Measurements from ENCODE around the gene HNRNPLL. TPM values are rescaled to one million over a fixed set of nuclear protein-coding genes. Genes with fewer than 3 reads are reported as not detected.

HNRNPLL gene
- total RNA-seq, 2 donors from 2014 or later, result 41.6 to 58.7 TPM

DNA sequence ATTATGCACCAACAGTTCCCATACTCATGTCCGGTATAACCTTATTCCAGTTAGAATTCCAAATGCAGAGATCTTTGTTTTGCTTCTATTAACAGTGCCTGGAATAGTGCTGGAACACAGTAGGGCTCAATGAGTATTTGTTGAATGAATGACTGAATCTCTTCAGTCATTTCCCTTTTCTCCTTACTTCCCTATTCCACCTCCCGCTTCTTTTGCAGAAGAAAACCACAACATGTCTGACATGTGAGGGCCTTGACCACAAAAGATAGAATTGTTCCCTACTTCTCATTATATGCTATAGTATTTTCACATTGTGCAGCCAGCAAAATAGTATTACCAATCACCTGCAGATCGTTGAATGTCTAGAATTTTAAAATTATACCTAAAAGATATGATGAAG lies 19.5 kb upstream of the HNRNPLL start:
- H3K4me3 ChIP-seq, result no peak overlapping the region
- no peaks in the 10 kb centered on the region for H3K9me3 ChIP-seq
- no peak overlapping the region for H3K27ac ChIP-seq
- H3K4me1 ChIP-seq, result no peaks in the 10 kb centered on the region
- H3K36me3 ChIP-seq, result no peaks in the 10 kb centered on the region
- intact Hi-C loops (cut with DNase I), result no loop called here
- no peak for DNase-seq
- no peak overlapping the region for H3K9ac ChIP-seq (ENCODE audit: low read depth in 2 of 2, low read length in 2 of 2)
- TF ChIP-seq, protein P1, sequence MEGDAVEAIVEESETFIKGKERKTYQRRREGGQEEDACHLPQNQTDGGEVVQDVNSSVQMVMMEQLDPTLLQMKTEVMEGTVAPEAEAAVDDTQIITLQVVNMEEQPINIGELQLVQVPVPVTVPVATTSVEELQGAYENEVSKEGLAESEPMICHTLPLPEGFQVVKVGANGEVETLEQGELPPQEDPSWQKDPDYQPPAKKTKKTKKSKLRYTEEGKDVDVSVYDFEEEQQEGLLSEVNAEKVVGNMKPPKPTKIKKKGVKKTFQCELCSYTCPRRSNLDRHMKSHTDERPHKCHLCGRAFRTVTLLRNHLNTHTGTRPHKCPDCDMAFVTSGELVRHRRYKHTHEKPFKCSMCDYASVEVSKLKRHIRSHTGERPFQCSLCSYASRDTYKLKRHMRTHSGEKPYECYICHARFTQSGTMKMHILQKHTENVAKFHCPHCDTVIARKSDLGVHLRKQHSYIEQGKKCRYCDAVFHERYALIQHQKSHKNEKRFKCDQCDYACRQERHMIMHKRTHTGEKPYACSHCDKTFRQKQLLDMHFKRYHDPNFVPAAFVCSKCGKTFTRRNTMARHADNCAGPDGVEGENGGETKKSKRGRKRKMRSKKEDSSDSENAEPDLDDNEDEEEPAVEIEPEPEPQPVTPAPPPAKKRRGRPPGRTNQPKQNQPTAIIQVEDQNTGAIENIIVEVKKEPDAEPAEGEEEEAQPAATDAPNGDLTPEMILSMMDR (IDR thresholded peaks at IDR 0.05), result no peak
- H3K27me3 ChIP-seq, result no peaks in the 10 kb centered on the region

DNA sequence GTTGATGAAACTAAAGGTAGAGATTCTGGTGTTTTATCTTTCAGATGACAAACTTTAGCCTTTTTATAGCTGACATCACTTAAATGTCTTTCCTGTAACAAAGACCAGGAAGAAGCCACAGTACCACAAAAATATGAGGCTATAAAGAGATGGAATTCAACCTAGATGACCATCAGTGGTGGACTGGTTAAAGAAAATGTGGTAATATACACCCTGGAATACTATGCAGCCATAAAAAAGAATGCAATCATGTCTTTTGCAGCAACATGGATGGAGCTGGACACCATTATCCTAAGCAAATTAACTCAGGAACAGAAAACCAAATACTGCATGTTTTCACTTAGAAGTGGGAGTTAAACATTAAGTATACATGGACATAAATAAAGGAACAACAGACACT lies 18.3 kb upstream of the HNRNPLL start:
- no peaks in the 10 kb centered on the region for H3K4me1 ChIP-seq
- intact Hi-C loops (cut with DNase I), result no loop called here
- H3K9ac ChIP-seq (ENCODE audit: low read depth in 2 of 2, low read length in 2 of 2), result no peak overlapping the region
- H3K4me3 ChIP-seq, result no peak overlapping the region
- TF ChIP-seq, protein P1 (IDR thresholded peaks at IDR 0.05), result no peak
- H3K9me3 ChIP-seq, result no peaks in the 10 kb centered on the region
- H3K36me3 ChIP-seq, result no peaks in the 10 kb centered on the region
- no peak overlapping the region for H3K27ac ChIP-seq
- no peaks in the 10 kb centered on the region for H3K27me3 ChIP-seq
- no peak for DNase-seq

DNA sequence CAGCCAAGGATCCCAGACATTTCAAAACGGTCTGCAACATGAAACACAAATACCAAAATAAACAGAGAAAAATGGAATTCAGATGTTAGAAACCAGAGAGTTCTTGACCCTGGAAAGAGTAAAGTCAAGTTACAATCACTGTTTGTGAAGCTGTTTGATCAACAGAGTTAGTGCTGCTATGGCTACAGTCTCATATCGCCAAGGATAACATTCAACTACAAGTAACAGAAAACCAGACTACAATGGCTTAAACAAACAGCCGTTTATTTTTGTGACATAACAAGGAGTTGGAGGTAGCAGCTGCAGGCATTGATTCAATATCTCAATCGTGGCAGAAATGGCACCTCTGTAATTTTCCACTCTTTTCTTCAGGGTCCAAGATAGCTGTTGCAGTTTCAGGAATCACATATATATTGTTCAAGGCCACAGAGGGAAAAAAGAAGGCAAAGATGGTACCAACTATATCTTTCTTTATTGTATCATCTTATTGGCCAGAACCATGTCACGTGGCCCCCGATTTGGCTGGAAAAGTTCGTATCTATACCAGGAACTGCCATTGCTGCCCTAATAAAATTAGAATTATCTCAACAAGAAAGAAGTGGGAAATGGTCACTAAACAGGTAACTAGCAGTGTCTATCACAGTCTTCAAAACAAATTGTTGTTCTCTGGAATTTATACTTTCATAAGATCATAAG lies 17.7 kb upstream of the HNRNPLL start:
- Histone ChIP-seq H3K27ac (no peak overlapping the region), H3K4me3 (no peak overlapping the region), H3K9me3 (no peaks in the 10 kb centered on the region), H3K4me1 (no peaks in the 10 kb centered on the region), H3K27me3 (no peaks in the 10 kb centered on the region), H3K36me3 (no peaks in the 10 kb centered on the region), H3K9ac (ENCODE audit: low read depth in 2 of 2, low read length in 2 of 2) (no peak overlapping the region)
- DNase-seq, result no peak
- intact Hi-C loops (cut with DNase I), result no loop called here
- TF ChIP-seq, protein P1 (IDR thresholded peaks at IDR 0.05), result no peak

DNA sequence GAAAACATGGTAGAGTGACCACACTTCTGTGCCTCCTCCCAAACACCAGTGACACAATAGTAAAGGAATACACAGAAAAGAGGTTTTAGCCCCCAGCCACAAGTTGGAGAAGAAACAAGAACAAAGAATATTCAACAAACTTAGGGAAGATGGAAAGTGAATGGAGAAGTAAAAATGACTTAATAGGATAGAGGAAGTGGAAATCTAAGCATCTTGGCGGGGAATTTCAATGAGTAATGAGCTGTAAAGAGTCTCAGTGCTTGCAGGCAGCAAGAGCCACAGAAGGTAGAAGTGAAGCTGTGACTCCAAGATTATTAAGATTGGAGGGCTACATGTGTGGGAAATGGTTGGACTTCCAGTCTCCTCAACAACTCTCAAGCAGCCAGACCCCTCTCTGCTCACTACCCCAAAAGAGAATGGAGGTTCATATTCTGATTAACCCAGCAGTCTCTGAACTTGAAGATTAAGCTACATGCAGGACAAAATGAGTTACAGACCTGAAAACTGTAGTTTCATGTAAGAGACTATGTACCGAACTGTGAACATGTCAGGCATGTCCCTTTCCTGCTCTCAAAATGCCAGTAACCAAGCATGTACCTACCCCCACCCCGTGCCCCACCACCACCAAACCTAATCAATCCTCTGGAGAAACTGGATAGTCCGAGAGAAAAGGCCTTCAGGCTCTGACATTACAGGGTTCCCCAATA lies 16.9 kb upstream of the HNRNPLL start:
- no peak for DNase-seq
- Histone ChIP-seq H3K36me3 (no peaks in the 10 kb centered on the region), H3K9ac (ENCODE audit: low read depth in 2 of 2, low read length in 2 of 2) (no peak overlapping the region), H3K27me3 (no peaks in the 10 kb centered on the region), H3K27ac (no peak overlapping the region), H3K9me3 (no peaks in the 10 kb centered on the region), H3K4me1 (no peaks in the 10 kb centered on the region), H3K4me3 (no peak overlapping the region)
- intact Hi-C loops (cut with DNase I), result no loop called here
- TF ChIP-seq, protein P1 (IDR thresholded peaks at IDR 0.05), result no peak

DNA sequence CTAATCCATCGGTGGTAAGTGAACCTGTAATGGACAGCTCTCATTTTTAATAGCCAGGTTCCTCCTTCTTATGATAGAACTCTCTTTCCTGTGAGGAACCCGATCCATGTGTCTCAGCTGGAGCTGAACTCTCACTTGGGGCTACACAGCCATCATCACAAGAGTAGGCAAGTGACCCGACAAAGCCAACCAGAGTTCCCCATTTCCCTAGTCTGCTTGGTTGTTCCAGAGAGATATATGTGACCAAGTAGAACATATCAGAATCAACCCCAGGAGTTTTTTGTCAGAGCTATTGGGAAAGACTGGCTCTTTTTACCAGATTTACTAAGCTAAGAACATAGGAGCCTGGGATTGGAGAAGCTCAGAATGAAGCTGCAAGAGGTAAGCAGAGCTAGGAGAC lies 14.6 kb upstream of the HNRNPLL start:
- intact Hi-C loops (cut with DNase I), result no loop called here
- H3K9me3 ChIP-seq, result no peaks in the 10 kb centered on the region
- no peaks in the 10 kb centered on the region for H3K36me3 ChIP-seq
- H3K9ac ChIP-seq (ENCODE audit: low read depth in 2 of 2, low read length in 2 of 2), result no peak overlapping the region
- H3K4me3 ChIP-seq, result no peak overlapping the region
- H3K27me3 ChIP-seq, result no peaks in the 10 kb centered on the region
- no peak overlapping the region for H3K27ac ChIP-seq
- H3K4me1 ChIP-seq, result no peaks in the 10 kb centered on the region
- no peak for DNase-seq
- TF ChIP-seq, protein P1 (IDR thresholded peaks at IDR 0.05), result no peak
